ENCODE measurements around the gene ITGB3. TPM values are rescaled to one million over a fixed set of nuclear protein-coding genes. Genes with fewer than 3 reads are reported as not detected.

The ITGB3 gene
- total and polyA plus RNA-seq, 2 of the 8 experiments (the other 6 are each of a cell fraction or from before 2014, with no cell fraction given) = 0.08 to 0.09 TPM

DNA sequence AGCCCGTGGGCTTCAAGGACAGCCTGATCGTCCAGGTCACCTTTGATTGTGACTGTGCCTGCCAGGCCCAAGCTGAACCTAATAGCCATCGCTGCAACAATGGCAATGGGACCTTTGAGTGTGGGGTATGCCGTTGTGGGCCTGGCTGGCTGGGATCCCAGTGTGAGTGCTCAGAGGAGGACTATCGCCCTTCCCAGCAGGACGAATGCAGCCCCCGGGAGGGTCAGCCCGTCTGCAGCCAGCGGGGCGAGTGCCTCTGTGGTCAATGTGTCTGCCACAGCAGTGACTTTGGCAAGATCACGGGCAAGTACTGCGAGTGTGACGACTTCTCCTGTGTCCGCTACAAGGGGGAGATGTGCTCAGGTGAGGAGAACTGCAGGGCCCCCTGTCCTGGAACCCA is 38.6 kb downstream of the ITGB3 start:
- Histone ChIP-seq H3K9ac (replicated peaks in 1 of 4; ENCODE audit: extremely low read depth in 1 of 4, low read depth in 3 of 4, low read length in 3 of 4) (no peak overlapping the region), H2BK20ac (ENCODE audit: low read length) (no peak overlapping the region), H3K23ac (ENCODE audit: insufficient read length) (no peak overlapping the region), H2BK15ac (ENCODE audit: low read length) (no peak overlapping the region), H3K4me1 (replicated peaks in 1 of 4; ENCODE audit: control insufficient read depth in 3 of 4, insufficient read depth in 4 of 4, low read length in 3 of 4) (peaks cover 0 to 2% (median 0%) of the 10 kb centered on the region in 4 experiments; a peak in 2 of 7 replicates), H3K4me2 (ENCODE audit: insufficient read depth in 1 of 2, low read depth in 2 of 2, low read length in 2 of 2) (no peak overlapping the region), H3K18ac (ENCODE audit: extremely low read depth, low read length) (no peak overlapping the region), H4K20me1 (replicated peaks in 1 of 2; ENCODE audit: control insufficient read depth in 1 of 2, insufficient read depth in 2 of 2, low read length in 2 of 2) (no peaks in the 10 kb centered on the region), H3K27ac (ENCODE audit: low read depth, low read length) (no peak overlapping the region), H3K23me2 (ENCODE audit: low read depth, low read length) (no peaks in the 10 kb centered on the region), H3K4ac (replicated peaks; ENCODE audit: insufficient read length, low read depth, low read length) (no peak overlapping the region), H4K5ac (ENCODE audit: insufficient read length, low read depth, low read length) (no peak overlapping the region), H2BK12ac (ENCODE audit: low read depth, low read length) (no peak overlapping the region), H3K9me3 (ENCODE audit: insufficient read depth in 2 of 2, low read depth in 1 of 2, low read length in 1 of 2) (no peaks in the 10 kb centered on the region), H3K56ac (replicated peaks; ENCODE audit: insufficient read length, low read depth, low read length) (no peak overlapping the region), H4K91ac (replicated peaks; ENCODE audit: insufficient read length, low read length) (no peak overlapping the region), H3K4me3 (ENCODE audit: extremely low read depth in 1 of 4, insufficient read depth in 2 of 4, low read depth in 3 of 4, low read length in 4 of 4) (no peak overlapping the region), H3K79me1 (ENCODE audit: low read depth, low read length) (0 out of 2 replicates have a peak, but pooled peaks cover 2% of the 10 kb centered on the region), H2BK120ac (replicated peaks; ENCODE audit: low read depth, low read length) (no peak overlapping the region), H4K8ac (ENCODE audit: extremely low read depth, insufficient read depth, low read length) (no peak overlapping the region), H2AK5ac (ENCODE audit: low read depth, low read length) (no peak overlapping the region), H3K36me3 (ENCODE audit: control insufficient read depth in 2 of 4, insufficient read depth in 4 of 4, low read length in 3 of 4) (no peaks in the 10 kb centered on the region), H3K79me2 (ENCODE audit: control insufficient read depth in 1 of 2, insufficient read depth in 2 of 2, low read length in 2 of 2) (no peaks in the 10 kb centered on the region), H3K27me3 (replicated peaks in 1 of 4; ENCODE audit: control insufficient read depth in 3 of 4, extremely low read depth in 1 of 4, insufficient read depth in 3 of 4, low read length in 3 of 4) (peaks cover 0 to 2% (median 0%) of the 10 kb centered on the region in 4 experiments; a peak in 2 of 7 replicates), H2AFZ (ENCODE audit: low read length) (no peak overlapping the region), H2BK5ac (ENCODE audit: low read depth, low read length) (no peak overlapping the region), H3K14ac (ENCODE audit: insufficient read length) (no peak overlapping the region)
- DNase-seq (ENCODE audit: low read depth in 1 of 2, low spot score in 2 of 2) = no peak
- ChIA-PET POLR2A (ENCODE audit: partially characterized antibody) (interaction anchor here (0.8 to 1.0 kb wide), 2 partner anchors 14 to 16 kb away, joined by 3 to 5 read pairs; no protein-coding TSS in a partner anchor), CTCF (ENCODE audit: partially characterized antibody) (interaction anchor here (1.1 to 1.9 kb wide), 3 partner anchors 8 to 24 kb away, joined by 3 to 7 read pairs (median 3); no protein-coding TSS in a partner anchor)
- WGBS, 2 experiments (ENCODE audit: extremely low coverage in 1 of 2, insufficient coverage in 1 of 2, insufficient read length in 1 of 2, insufficient replicate concordance in 2 of 2, low coverage in 1 of 2, low lambda C conversion rate in 2 of 2, missing lambda C conversion rate in 1 of 2) = 94% methylated on average over 13 of the region's 14 CpGs; no CpG with 5 or more reads in 1 of the 2 experiments
- FAIRE-seq = no peak
- TF ChIP-seq, protein P1, sequence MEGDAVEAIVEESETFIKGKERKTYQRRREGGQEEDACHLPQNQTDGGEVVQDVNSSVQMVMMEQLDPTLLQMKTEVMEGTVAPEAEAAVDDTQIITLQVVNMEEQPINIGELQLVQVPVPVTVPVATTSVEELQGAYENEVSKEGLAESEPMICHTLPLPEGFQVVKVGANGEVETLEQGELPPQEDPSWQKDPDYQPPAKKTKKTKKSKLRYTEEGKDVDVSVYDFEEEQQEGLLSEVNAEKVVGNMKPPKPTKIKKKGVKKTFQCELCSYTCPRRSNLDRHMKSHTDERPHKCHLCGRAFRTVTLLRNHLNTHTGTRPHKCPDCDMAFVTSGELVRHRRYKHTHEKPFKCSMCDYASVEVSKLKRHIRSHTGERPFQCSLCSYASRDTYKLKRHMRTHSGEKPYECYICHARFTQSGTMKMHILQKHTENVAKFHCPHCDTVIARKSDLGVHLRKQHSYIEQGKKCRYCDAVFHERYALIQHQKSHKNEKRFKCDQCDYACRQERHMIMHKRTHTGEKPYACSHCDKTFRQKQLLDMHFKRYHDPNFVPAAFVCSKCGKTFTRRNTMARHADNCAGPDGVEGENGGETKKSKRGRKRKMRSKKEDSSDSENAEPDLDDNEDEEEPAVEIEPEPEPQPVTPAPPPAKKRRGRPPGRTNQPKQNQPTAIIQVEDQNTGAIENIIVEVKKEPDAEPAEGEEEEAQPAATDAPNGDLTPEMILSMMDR (IDR thresholded peaks at IDR 0.05; ENCODE audit: control extremely low read depth in 1 of 3, insufficient read depth in 1 of 3, low read depth in 1 of 3, low read length in 3 of 3) = no peak
- TF ChIP-seq TBP (IDR thresholded peaks at IDR 0.05; ENCODE audit: low read depth, low read length) = no peak
- no peak for TF ChIP-seq CHD2 (IDR thresholded peaks at IDR 0.05; ENCODE audit: low read length)
- no peak for TF ChIP-seq SIX5 (IDR thresholded peaks at IDR 0.05; ENCODE audit: low read depth, low read length)
- no peak for TF ChIP-seq FOSL1 (IDR thresholded peaks at IDR 0.05; ENCODE audit: insufficient read depth, low read depth, low read length)
- TF ChIP-seq GTF2F1 (IDR thresholded peaks at IDR 0.05; ENCODE audit: borderline replicate concordance, low read depth, low read length) = no peak
- no peak for TF ChIP-seq SP1 (IDR thresholded peaks at IDR 0.05; ENCODE audit: low read depth, low read length)
- TF ChIP-seq BRCA1 (IDR thresholded peaks at IDR 0.05; ENCODE audit: low read depth, low read length) = no peak
- no peak for TF ChIP-seq EGR1 (IDR thresholded peaks at IDR 0.05; ENCODE audit: borderline replicate concordance, low read depth, low read length)
- TF ChIP-seq MAFK (IDR thresholded peaks at IDR 0.05; ENCODE audit: low read depth, low read length) = no peak
- TF ChIP-seq NANOG (IDR thresholded peaks at IDR 0.05; ENCODE audit: insufficient read depth, low read depth, low read length, poor library complexity, severe bottlenecking) = no peak
- TF ChIP-seq EP300 (IDR thresholded peaks at IDR 0.05; ENCODE audit: borderline replicate concordance in 1 of 2, low read depth in 2 of 2, low read length in 2 of 2) = no peak
